Epithelial cell of umbilical artery (primary cell): ENCODE measurements around the gene MPZ. TPM values are rescaled to one million over a fixed set of nuclear protein-coding genes. Genes with fewer than 3 reads are reported as not detected.

Experiments
- total RNA-seq: library from RNA; depleted of rRNA; stranded (reverse); fragments of >200 nt; gene quantifications from 2 replicates; pipeline ENCODE4 v1.2.3, GENCODE V29; 2014

Gene MPZ
- total RNA-seq = 0.15 and 0.32 TPM in 2 replicates

DNA sequence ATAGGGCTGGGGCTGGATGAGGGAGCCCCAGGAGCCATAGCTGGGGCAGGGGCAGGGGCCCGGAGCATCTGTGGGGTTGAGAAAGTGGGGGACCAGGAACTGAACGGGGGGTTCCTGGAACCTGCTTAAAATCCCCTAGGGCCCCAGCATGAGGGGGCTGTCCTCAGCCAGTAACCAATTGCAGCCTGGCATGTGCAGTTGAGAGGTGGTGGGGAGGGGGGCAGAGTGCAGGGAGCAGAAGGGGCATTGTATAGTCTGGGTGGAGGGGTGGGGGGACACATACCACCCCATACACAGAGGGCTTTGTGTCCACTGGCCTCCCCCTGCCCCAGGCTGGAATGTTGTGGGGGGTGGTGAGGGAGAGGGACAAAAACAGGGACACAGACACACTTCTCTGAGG lies at the start of gene MPZ:
MPZ (minus strand) TSS at position 101 of the 400 bp plus-strand sequence; CDS start at position 38, 63 bp downstream.

GRCh38 chr1:161314201-161314981 lies 4.6 kb upstream of the MPZ start, which contains the start of gene SDHC:
Gene SDHC (plus strand): TSS chr1:161314381. CDS start chr1:161314406, 25 bp downstream.

GRCh38 chr1:161258439-161259344 lies 51.1 kb downstream of the MPZ start, which contains the start of gene PCP4L1:
Gene PCP4L1 (plus strand): TSS chr1:161258745. CDS start chr1:161258975, 230 bp downstream.

Other genes starting within 250 kb of the MPZ start
- gene ARHGAP30, start 240.1 kb downstream of the MPZ start, total RNA-seq = not detected in 2 replicates
- 0.15 and 0.32 TPM in 2 replicates for gene NECTIN4, start 220.4 kb downstream of the MPZ start, total RNA-seq
- 0.65 and 2.9 TPM in 2 replicates for gene KLHDC9, start 211.6 kb downstream of the MPZ start, total RNA-seq
- 96.8 and 148 TPM in 2 replicates for gene PFDN2, start 191.9 kb downstream of the MPZ start, total RNA-seq
- gene NIT1, start 191.9 kb downstream of the MPZ start, total RNA-seq = 9.7 and 14.7 TPM in 2 replicates
- 31.2 and 35.4 TPM in 2 replicates for gene DEDD, start 177.3 kb downstream of the MPZ start, total RNA-seq
- 105 and 141 TPM in 2 replicates for gene UFC1, start 156.0 kb downstream of the MPZ start, total RNA-seq
- gene USP21, start 150.5 kb downstream of the MPZ start, total RNA-seq = 3.3 and 5.5 TPM in 2 replicates
- gene PPOX, start 143.5 kb downstream of the MPZ start, total RNA-seq = 16.3 and 17.5 TPM in 2 replicates
- 18.5 and 19.8 TPM in 2 replicates for gene B4GALT3, start 132.5 kb downstream of the MPZ start, total RNA-seq
- gene ADAMTS4, start 110.9 kb downstream of the MPZ start, total RNA-seq = 16.0 and 16.6 TPM in 2 replicates
- gene NDUFS2, start 107.6 kb downstream of the MPZ start, total RNA-seq = 206 and 233 TPM in 2 replicates
- not detected in 2 replicates for gene FCER1G, start 94.7 kb downstream of the MPZ start, total RNA-seq
- not detected in 2 replicates for gene APOA2, start 86.3 kb downstream of the MPZ start, total RNA-seq
- 15.9 and 21.9 TPM in 2 replicates for gene TOMM40L, start 83.9 kb downstream of the MPZ start, total RNA-seq
- not detected in 2 replicates for gene NR1I3, start 71.8 kb downstream of the MPZ start, total RNA-seq
- gene PCP4L1, start 51.2 kb downstream of the MPZ start, total RNA-seq = not detected in 2 replicates
- 22.1 and 46.2 TPM in 2 replicates for gene SDHC, start 4.4 kb upstream of the MPZ start, total RNA-seq
- not detected in 2 replicates for gene CFAP126, start 57.9 kb upstream of the MPZ start, total RNA-seq
- gene FCGR2A, start 195.5 kb upstream of the MPZ start, total RNA-seq = not detected in 2 replicates
- gene HSPA6, start 214.6 kb upstream of the MPZ start, total RNA-seq = 0.30 and 0.32 TPM in 2 replicates
- not detected in 2 replicates for gene FCGR3A, start 239.8 kb upstream of the MPZ start, total RNA-seq